Choroid plexus epithelial cell (primary cell): ENCODE measurements around the gene MYT1.

Source experiments
- DNase-seq: peaks from one replicate; pipeline ENCODE4 v3.0.0-alpha.2; 2010; ENCODE audit warnings: low read depth
- H3K4me3 ChIP-seq: 2 replicates; pipeline ENCODE4 v1.5.1; 2011; ENCODE audit warnings: low read depth, mild to moderate bottlenecking, control low read depth, low read length, moderate library complexity
- TF ChIP-seq, protein P1 (sequence below): conservative IDR thresholded peaks from 2 replicates; pipeline ENCODE4 v1.5.1; 2011; ENCODE audit warnings: low read depth, mild to moderate bottlenecking, control low read depth, inconsistent platforms, low read length, moderate library complexity

Gene MYT1

DNA sequence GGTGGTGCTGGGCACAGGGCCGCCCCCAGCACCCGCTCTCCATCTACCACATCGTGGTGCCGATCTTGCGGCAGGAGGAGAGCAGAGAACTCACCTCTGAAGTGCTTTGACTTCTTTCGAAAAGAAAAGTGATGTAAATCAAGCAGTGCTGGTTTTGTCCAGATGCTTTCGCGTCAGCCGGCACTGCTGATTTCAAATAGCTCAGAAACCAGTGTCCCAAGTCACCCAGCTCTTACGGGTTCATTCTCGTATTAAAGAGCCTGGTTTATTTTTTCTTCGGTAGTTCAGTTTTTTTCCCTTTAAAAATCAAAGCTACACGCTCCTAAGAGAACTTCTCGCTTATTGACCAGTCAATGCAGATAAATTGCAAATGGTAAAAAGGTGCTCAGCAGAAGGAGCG lies 32.1 kb downstream of the MYT1 start:
- TF ChIP-seq, protein P1, sequence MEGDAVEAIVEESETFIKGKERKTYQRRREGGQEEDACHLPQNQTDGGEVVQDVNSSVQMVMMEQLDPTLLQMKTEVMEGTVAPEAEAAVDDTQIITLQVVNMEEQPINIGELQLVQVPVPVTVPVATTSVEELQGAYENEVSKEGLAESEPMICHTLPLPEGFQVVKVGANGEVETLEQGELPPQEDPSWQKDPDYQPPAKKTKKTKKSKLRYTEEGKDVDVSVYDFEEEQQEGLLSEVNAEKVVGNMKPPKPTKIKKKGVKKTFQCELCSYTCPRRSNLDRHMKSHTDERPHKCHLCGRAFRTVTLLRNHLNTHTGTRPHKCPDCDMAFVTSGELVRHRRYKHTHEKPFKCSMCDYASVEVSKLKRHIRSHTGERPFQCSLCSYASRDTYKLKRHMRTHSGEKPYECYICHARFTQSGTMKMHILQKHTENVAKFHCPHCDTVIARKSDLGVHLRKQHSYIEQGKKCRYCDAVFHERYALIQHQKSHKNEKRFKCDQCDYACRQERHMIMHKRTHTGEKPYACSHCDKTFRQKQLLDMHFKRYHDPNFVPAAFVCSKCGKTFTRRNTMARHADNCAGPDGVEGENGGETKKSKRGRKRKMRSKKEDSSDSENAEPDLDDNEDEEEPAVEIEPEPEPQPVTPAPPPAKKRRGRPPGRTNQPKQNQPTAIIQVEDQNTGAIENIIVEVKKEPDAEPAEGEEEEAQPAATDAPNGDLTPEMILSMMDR: no peak
- H3K4me3 ChIP-seq: no peak overlapping the region
- DNase-seq: no peak

DNA sequence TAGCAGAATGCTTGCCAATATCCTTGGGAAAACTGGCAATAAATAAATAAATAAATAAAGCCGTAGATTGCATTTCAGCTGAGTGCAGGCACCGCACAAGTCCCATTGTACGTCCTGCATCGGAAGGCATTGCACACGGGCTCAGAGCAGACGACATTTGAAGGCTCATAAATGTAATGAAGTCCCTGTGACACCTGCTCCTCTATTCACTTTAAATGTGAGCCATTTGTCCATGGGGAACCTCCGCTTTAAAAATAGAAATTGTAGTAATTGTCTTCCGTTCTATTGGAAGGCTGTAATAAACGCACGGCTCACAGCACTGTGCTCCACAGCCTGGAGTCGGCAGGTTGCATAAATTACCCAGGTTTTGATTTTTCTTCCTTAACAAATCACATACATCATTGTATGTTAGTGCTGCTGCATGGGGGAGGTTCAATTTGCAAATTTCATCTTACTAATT lies 32.6 kb downstream of the MYT1 start:
- H3K4me3 ChIP-seq: no peak overlapping the region
- DNase-seq: no peak
- TF ChIP-seq, protein P1: no peak

DNA sequence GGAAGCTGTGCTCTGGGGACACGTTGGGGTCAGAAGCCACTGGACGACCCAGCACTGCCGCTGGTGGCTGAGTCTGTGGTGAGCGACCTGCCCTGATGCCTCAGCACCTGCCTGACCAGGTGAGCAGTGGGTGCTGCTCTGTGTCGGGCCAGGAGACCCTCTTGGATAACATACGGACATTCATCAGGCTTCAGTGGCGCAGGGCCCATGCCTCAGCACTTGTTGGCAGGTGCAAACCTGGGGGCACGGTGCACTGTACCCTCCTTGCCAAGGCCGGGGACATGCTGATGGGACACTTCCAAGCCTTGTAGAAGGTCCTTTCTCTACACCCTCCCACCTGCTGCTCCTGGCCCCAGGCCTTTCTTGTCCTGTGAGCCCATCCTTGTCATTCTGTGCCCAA lies 34.1 kb downstream of the MYT1 start:
- H3K4me3 ChIP-seq: no peak overlapping the region
- TF ChIP-seq, protein P1: no peak
- no peak for DNase-seq

DNA sequence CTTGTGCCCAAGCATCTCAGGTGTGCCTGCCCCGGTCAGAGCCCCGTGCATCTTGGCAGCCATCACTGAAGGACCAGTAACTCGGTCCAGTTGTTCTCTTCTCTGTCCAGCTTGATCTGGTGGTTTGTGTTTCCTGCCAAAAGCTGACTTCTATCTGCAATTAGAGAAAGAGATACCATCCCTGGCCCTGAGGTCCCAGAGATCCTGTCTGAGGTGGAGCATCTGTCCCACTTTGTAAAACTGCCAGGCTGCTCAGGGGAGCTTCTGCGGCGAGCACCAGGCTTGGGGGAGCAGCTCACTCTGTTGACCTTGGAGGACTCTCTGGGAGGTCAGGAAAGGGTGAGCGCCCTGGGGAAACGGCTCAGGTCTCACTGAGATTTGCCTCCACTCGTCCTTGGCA lies 35.1 kb downstream of the MYT1 start:
- no peak overlapping the region for H3K4me3 ChIP-seq
- TF ChIP-seq, protein P1: no peak
- no peak for DNase-seq

DNA sequence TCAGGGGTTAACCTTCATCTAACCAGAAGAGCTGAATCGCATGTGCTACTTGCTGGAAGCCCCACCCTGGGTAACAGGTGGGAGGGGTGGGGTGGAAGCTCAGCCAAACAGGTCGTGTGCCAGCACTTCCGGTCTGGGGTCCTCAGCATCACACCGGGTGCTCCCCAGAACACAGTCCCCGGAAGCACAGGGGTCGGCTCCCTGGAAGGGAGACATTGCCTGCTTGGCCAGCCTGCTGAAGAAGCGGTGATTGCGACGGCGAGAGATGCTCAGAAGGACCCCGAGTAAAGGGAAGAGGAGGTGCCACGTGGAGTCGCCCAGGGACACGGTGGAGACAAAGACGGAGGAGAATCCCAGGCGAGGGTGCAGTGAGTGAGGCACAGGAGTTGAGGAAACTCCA lies 36.5 kb downstream of the MYT1 start:
- no peak overlapping the region for H3K4me3 ChIP-seq
- TF ChIP-seq, protein P1: no peak
- no peak for DNase-seq

DNA sequence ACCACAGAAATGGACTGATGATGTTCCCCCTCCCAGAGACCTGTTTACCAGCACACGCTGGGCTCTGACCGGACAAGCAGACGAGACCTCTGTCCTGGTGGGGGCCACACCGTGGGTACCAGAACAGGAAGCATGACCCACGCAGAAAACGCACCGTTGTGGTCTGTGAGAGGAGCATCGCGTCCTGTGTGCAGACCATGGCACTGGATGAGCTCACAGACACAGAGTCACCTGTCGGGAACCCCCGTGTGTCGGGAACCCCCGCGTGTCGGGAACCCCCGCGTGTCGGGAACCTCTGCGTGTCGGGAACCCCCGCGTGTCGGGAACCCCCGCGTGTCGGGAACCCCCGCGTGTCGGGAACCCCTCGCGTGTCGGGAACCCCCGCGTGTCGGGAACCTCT lies 37.4 kb downstream of the MYT1 start:
- TF ChIP-seq, protein P1: no peak
- DNase-seq: no peak
- no peak overlapping the region for H3K4me3 ChIP-seq

DNA sequence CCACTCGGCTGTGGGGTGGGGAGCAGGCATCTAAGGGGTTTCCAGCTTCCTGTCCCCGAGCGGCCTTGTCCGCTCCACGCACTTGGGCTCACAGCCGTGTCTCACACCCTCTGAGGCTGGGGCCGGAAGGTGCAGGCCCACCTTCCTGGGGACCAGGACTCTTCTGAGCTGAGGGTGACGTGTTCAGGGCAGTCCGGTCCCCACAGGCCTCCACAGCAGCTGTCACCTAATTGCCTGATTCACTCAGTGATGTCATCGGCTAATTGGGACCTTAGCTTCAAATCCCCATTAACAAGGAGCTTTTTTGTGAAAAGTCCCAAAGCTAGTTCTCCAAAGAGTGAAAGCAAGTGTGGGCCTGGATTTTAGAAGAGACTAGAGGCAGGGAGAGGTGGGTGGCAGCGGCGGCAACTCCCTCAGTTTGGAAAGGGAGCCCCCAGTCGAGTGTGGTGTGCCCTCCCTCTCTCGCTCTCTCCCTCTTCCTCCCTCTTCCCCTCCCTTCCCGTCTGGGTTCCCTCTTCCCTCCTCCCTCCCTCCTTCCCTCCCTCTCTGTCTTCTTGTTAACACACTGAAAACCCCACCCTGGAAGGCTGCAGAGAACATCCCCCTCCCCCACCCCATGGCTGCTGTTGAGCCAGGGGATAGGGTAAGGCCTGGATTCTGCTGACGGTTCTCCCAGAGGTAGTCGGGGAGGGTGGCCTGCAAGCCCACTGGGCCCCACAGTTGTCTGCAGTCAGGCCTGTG lies 39.0 kb downstream of the MYT1 start:
- TF ChIP-seq, protein P1: no peak
- no peak for DNase-seq
- no peak overlapping the region for H3K4me3 ChIP-seq
